OCI-LY1 (cell line): Measurements from ENCODE around the gene SESN1.

Experiments used
- H2AFZ ChIP-seq: fragments of 200-600 bp; sonication (generic), shearing (Covaris generic); 2 replicates; pipeline ENCODE4 v1.6.0; 2014; ENCODE audit warnings: antibody characterized with exemption, mild to moderate bottlenecking, low read length
- H3F3A ChIP-seq: fragments of 200-600 bp; sonication (generic), shearing (Covaris generic); 2 replicates; pipeline ENCODE4 v1.6.0; 2014; ENCODE audit warnings: mild to moderate bottlenecking, antibody characterized with exemption, low read length, moderate library complexity; ENCODE audit not compliant: insufficient read depth
- H3K27ac ChIP-seq: fragments of 200-600 bp; sonication (generic); 2 replicates; pipeline ENCODE4 v1.5.1; 2014; ENCODE audit warnings: low read length, mixed run types, mild to moderate bottlenecking, low read depth; ENCODE audit not compliant: poor library complexity, severe bottlenecking
- H3K27me3 ChIP-seq: fragments of 200-600 bp; sonication (generic); 2 replicates; pipeline ENCODE4 v1.6.0; 2014; ENCODE audit warnings: antibody characterized with exemption, mild to moderate bottlenecking, low read length, moderate library complexity; ENCODE audit not compliant: insufficient read depth
- H3K36me3 ChIP-seq: fragments of 200-600 bp; sonication (generic); 2 replicates; pipeline ENCODE4 v1.6.1; 2014; ENCODE audit warnings: mild to moderate bottlenecking, antibody characterized with exemption, low read length, moderate library complexity, mixed read lengths; ENCODE audit not compliant: insufficient read depth
- H3K4me1 ChIP-seq: fragments of 200-600 bp; sonication (generic); 2 replicates; pipeline ENCODE4 v1.5.1; 2014; ENCODE audit warnings: mild to moderate bottlenecking, low read length, moderate library complexity; ENCODE audit not compliant: insufficient read depth, severe bottlenecking
- H3K4me2 ChIP-seq: fragments of 200-600 bp; sonication (generic), shearing (Covaris generic); 2 replicates; pipeline ENCODE4 v1.6.1; 2014; ENCODE audit warnings: low read length
- H3K4me3 ChIP-seq: fragments of 200-600 bp; sonication (generic); 2 replicates; pipeline ENCODE4 v1.5.1; 2014; ENCODE audit warnings: low read length, low read depth, mild to moderate bottlenecking, mixed read lengths; ENCODE audit not compliant: poor library complexity, severe bottlenecking
- H3K79me2 ChIP-seq: fragments of 200-600 bp; shearing (Covaris generic); 2 replicates; pipeline ENCODE4 v1.6.1; 2016; ENCODE audit warnings: mixed run types, low read length, mixed read lengths; ENCODE audit not compliant: insufficient read depth
- H3K9ac ChIP-seq: fragments of 200-600 bp; sonication (generic), shearing (Covaris generic); 2 replicates; pipeline ENCODE4 v1.6.1; 2014; ENCODE audit warnings: mild to moderate bottlenecking, low read length, mixed read lengths
- H3K9me2 ChIP-seq: fragments of 200-600 bp; sonication (generic), shearing (Covaris generic); 2 replicates; pipeline ENCODE4 v1.6.1; 2014; ENCODE audit warnings: low read depth, mild to moderate bottlenecking, low read length, mixed read lengths
- H3K9me3 ChIP-seq: fragments of 200-600 bp; shearing (Covaris generic); 2 replicates; pipeline ENCODE4 v1.6.1; 2014; ENCODE audit warnings: low read length, mixed read lengths
- H4K20me1 ChIP-seq: fragments of 200-600 bp; sonication (generic), shearing (Covaris generic); 2 replicates; pipeline ENCODE4 v1.6.0; 2016; ENCODE audit warnings: mild to moderate bottlenecking, low read length; ENCODE audit not compliant: insufficient read depth
- CTCF ChIP-seq: fragments of 200-600 bp; sonication (generic), shearing (Covaris generic); IDR thresholded peaks from 2 replicates; pipeline ENCODE4 v1.5.1; 2017; ENCODE audit warnings: mild to moderate bottlenecking, antibody characterized with exemption, low read length, moderate library complexity, mixed read lengths
- EZH2 ChIP-seq: fragments of 200-600 bp; sonication (generic), shearing (Covaris generic); IDR thresholded peaks from 2 replicates; pipeline ENCODE4 v1.8.0; 2017; ENCODE audit warnings: borderline replicate concordance, mixed run types, mild to moderate bottlenecking, antibody characterized with exemption, low read length, moderate library complexity, mixed read lengths

The SESN1 gene

GRCh38 chr6:109105681-109106080 lies 11.0 kb upstream of the SESN1 start:
- Histone ChIP-seq H3K27ac (no peak overlapping the region), H3K4me1 (peaks cover 12% of the 10 kb centered on the region), H3K27me3 (no peaks in the 10 kb centered on the region), H3K9me2 (no peaks in the 10 kb centered on the region), H3K36me3 (no peaks in the 10 kb centered on the region), H3K4me3 (no peak overlapping the region), H3K9ac (no peak overlapping the region), H3K4me2 (no peak overlapping the region), H3K9me3 (no peaks in the 10 kb centered on the region), H2AFZ (no peak overlapping the region), H3F3A (no peaks in the 10 kb centered on the region), H4K20me1 (no peaks in the 10 kb centered on the region), H3K79me2 (no peaks in the 10 kb centered on the region)
- TF ChIP-seq EZH2 (no peak), CTCF (no peak)

GRCh38 chr6:109104512-109104911 lies 9.9 kb upstream of the SESN1 start:
- Histone ChIP-seq H3K36me3 (peaks cover 3% of the 10 kb centered on the region; the same call in 1 of the 2 replicates), H3K4me3 (no peak overlapping the region), H3K4me1 (peaks cover 12% of the 10 kb centered on the region), H3K79me2 (no peaks in the 10 kb centered on the region), H3F3A (no peaks in the 10 kb centered on the region), H3K9me2 (no peaks in the 10 kb centered on the region), H3K27me3 (no peaks in the 10 kb centered on the region), H3K9me3 (no peaks in the 10 kb centered on the region), H3K9ac (no peak overlapping the region), H2AFZ (no peak overlapping the region), H3K27ac (no peak overlapping the region), H4K20me1 (no peaks in the 10 kb centered on the region), H3K4me2 (no peak overlapping the region)
- TF ChIP-seq CTCF = no peak
- TF ChIP-seq EZH2 = no peak

GRCh38 chr6:109103942-109104341 lies 9.3 kb upstream of the SESN1 start:
- Histone ChIP-seq H3K4me3 (no peak overlapping the region), H3K27ac (no peak overlapping the region), H3K36me3 (peaks cover 3% of the 10 kb centered on the region; the same call in 1 of the 2 replicates), H2AFZ (no peak overlapping the region), H3K9me2 (no peaks in the 10 kb centered on the region), H3K4me2 (no peak overlapping the region), H3K79me2 (no peaks in the 10 kb centered on the region), H4K20me1 (no peaks in the 10 kb centered on the region), H3K4me1 (peaks cover 12% of the 10 kb centered on the region), H3K9me3 (no peaks in the 10 kb centered on the region), H3K27me3 (no peaks in the 10 kb centered on the region), H3F3A (no peaks in the 10 kb centered on the region), H3K9ac (no peak overlapping the region)
- TF ChIP-seq EZH2 (no peak), CTCF (no peak)
